Measurements from ENCODE around the gene MTHFSD.

MTHFSD gene

DNA sequence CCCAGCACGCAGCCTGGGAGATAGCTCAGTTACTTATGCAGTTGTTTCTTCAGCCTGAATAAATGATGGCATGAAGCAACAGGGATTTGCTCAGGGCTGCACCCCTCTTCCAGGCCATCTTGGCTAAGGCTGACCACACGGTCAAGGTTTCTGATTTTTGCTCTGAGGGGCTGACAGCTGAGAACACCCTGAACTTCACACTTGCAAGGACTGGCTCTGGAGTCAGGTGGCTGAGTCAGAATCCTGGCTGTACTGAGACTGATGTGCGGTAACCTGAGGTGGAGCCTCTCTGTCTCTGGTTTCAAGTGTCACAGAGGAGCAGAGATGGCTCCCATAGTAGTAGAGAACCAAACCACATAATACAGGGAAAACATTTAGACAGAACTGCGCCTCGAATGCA, 4.8 kb downstream of the MTHFSD start:
- DNase-seq (ENCODE audit: low read depth in 2 of 2): no peak

DNA sequence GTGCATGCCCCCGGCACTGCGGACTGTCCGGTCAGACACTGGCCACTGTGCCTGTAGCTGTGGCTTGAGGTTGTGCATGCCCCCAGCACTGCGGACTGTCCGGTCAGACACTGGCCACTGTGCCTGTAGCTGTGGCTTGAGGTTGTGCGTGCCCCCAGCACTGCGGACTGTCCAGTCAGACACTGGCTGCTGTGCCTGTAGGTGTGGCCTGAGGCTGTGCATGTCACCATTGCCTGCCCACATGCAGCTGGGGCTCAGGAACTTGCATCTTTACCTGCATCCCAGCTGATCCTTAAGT, 5.2 kb downstream of the MTHFSD start:
- DNase-seq (ENCODE audit: low read depth in 2 of 2): no peak

DNA sequence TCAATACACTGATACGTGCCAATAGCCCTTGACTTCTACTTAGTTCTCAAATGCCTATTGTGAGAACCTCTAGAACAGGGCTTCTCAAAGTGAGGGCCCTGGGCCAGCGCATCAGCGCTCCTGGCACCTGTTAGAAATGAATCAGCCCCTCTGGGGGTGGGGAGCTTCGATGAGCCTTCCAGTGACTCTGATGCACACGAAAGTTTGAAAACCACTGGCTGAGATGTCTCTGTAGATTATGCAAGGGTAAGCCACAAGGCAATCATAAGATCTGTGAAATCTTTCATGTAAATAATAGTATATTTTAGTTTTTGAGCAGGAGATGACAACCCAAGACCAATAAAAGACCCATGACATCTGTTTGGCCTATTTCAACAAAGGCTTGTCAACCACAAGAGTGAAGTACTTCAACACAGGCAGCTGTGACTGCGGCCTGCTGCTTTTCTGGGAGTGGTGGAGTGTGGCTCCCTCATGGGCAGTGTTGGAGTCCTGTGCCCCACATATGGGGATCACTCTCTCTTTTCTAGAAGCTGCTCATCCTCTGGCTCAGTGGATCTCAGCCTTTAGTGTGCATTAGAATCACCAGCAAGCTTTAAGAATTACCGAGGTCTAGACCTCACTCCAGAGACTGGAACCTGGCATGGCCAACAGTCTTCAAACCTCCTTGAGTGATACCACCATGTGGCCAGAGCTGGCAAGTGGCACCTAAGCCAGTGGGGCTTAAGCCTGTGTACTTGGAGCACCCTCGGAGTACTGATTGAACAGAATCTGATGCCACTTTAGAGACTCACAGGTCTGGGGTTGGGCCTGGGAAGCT, 5.8 kb downstream of the MTHFSD start:
- no peak for DNase-seq (ENCODE audit: low read depth in 2 of 2)

DNA sequence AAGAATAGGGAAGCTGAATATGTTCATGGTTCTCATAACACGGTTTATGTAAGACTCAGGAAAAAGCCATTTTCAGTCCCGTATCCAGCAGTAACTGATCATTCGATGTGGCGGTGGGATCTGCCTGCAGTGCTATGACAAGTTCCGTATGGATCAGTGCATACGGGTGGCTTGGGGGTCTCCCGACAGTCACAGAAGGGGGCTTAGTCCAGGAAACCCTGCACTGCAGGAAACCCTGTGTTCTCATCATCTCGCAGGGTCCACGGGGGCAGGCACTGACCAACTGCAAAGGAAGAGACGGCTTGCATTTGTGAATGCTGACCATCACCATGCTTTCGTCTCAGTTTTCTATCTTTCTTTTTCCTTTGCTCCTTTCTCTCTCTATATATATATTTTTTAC, 7.7 kb downstream of the MTHFSD start:
- DNase-seq (ENCODE audit: low read depth in 2 of 2): no peak

DNA sequence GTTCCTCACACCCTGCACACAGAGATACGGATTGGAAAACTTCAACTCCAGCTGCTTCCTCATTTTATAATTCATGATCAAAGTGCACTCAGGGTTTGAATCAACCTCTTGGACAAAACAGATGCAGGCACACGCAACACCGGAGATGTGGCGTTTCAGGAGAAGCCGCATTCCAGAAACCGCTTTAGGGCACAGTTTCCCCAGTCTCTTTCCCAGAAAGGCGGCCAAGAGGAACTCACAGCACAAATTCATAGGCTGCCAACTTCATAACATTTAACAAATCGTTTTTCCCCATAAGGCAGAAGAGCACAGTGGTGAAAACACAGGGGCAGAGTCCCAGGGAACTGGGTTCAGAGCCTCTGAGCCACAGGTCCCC, 8.4 kb downstream of the MTHFSD start:
- no peak for DNase-seq (ENCODE audit: low read depth in 2 of 2)

DNA sequence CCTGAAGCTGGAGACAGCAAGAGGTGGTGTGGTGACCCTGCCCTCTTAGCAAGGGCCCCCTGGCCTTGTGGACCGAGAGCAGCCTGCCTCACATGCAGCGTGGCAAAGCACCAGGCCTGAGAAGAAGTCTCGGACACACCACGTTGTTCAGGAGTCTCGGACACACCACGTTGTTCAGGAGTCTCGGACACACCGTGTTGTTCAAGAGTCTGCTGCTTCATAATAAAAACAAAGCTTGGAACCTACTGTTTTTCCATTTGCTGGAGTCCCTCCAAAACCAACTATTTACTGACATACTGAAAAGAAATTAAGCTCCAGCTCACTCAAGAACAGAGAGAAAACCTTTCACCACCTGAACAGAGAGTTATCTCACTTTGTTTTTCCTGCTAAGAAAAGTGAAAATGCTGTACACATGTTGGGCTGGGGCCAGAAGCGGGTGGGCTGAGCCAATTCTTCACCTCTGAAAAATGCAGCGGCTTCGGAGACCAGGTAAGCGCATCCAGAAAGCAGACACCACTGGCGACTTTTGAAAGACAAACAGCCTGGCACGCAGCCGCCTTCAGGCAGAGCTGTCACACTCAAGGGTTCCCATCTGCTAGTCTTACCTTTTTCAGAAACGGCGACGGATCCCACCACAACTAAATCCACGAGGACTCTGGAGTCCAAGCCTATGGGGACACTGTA, 8.9 kb downstream of the MTHFSD start:
- no peak for DNase-seq (ENCODE audit: low read depth in 2 of 2)

DNA sequence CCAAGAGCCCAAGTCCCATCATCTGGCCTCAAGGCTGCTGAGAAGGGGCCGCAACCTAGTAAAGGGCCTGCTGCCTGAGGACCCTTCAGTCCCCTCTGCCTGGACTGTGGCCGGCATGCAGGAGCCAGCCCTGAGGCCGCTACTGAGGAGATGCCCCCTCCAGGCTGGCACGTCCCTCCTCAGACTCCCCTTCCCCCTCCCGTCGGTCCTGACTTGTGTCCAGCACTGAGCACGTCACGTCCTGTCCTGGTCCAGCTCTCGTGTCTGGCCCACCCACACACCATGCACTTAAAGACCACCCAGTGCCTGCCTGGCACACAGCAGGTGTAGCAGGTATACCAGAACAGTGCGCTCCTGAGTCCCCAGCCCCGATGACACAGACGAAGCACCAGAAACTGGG, 9.6 kb downstream of the MTHFSD start:
- DNase-seq (ENCODE audit: low read depth in 2 of 2): no peak

DNA sequence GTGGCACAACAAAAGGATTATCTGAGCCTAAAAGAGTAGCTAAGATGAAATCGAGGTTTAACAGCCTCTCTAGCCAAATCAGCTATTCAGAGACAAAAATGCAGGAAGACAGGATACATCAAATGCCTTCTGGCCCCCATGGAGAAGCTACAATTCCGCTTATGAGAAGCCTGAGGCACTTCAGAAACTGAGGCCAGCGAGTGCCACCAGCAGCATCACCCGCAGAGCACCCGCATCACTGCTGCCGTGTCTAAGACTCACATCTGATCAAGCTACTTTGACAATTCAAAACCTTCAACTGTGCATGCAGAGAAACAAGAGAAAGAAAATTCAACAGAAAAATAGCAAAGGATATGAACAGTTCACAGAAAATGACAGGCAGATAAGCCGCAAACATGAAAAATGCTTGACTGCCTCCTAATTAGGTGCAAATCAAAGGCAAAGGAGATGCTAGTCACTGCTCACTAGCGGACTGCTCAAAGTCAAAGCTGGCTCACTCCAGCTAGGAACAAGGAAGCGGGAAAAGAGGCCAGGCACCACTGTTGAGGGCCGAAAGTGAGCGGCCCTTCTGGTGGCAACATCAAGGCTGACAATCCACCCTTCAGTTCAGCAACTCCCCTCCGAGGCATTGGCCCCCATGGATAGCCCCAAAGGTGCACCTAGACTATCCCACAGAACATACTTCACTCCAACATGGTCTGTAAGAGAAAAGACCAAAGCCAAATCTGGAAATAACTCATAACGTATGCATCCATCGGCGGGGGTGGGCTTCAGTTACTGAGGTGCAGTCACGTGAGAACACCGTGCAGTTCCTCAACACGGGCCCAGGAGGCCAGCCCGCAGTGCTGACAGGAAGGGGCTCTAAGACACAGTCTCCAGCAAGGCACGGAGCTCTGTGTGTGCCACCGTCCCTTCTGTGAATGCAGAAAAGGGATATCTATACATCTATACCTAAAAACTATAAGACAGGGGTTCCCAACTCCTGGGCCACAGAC, 12.0 kb downstream of the MTHFSD start:
- DNase-seq (ENCODE audit: low read depth in 2 of 2): no peak

DNA sequence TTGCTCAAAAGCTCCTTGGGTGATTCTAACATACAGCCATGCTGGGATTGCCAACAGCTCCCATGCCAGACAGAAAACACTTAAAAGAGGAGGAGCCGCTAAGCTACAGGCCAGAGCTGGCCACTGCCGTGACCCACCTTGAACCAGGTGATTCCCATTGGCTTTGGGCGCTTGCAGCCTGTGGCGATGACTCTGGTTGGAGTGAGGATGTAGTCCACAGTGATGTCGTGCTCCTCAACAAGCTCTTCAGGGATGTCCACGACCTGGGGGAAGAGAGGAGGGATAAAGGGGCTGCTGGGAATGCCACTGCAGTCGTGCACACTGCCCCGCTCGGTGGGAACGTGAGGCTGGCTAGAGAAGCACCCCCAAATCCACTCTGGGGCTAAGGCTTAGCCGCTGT, 13.5 kb downstream of the MTHFSD start:
- DNase-seq (ENCODE audit: low read depth in 2 of 2): no peak

DNA sequence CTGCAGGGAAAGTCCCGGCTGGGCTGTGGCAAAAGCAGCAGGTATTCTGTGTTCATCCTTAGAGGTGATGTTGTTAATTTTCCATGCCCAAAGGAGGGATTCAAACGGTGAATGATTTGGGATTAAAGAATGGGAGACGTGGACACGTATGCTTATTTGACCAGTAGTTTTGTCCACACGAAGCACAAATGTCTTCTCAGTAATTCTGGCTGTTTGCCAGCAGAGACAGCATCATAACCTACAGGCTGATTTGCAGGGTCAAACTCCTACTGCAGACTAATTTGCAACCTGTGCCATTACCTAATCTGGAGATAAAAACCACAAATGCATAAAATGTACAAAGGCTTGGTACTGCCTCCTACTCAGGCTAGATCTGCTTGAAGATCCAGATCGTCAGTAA, 14.1 kb downstream of the MTHFSD start:
- DNase-seq (ENCODE audit: low read depth in 2 of 2): no peak

DNA sequence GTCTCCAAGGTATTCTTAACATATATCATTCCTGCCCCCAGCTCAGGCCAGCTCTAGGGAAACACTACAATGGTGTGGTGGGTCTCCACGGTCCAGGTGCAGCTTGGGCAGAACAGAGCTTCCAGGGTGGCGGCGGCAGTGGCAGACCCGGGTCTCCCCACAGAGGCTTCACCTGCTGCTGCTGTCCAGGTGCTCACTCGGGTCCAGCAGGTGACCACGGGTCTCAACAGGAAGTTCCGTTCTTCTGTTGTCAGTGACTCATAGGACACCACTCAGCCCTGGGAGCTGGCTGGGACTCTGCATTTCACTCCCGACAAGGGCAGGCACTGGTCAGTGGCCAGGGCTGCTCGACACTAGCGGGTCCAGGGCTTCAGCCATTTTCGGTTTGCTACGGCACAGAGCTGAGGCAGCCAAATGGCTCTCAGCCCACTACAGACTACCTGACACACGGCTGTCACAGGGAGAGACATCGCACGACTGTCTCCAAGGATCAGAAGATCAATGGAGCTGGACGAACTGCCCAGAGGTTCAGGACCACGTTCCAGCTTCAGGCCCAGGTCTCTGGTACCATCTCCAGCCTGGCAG, 16.7 kb downstream of the MTHFSD start:
- DNase-seq (ENCODE audit: low read depth in 2 of 2): no peak

DNA sequence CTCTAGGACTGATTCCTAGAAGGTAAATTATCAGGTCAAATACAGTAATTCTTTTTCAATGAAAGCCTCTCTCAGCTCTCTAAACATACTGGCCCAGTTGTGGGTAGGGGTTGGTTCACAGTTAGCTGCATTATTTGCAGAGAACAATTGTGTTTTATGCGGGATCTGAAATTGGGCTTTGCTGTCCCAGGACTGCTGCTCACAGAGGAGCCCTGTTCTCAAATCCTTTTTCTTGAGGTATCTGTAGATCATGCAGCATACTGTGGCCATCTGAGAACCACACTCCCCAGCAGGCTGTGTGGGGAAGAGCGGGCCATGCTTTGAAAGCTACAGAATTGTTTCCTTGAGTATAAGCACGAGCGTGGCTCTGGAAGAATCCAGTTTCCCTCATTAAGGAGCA, 17.5 kb downstream of the MTHFSD start:
- DNase-seq (ENCODE audit: low read depth in 2 of 2): no peak

DNA sequence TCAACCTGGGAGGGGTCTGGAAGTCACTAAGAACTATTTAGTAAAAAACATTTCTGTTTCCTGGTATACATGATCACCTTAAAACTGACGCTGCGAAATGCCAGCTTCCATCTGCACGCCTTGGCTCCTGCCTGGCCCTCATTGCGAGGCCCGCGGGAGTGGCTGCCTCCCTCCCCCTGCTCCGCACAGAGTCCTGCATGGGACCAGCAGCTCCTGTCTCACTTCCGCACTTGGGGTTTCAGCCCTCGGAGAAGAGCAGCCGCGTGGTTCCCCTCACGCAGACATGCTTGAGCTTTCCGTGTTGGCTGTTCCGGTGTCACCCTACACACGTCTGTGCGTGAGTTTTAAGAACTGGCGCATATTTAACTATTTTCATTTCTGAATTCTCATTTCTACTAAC, 18.4 kb downstream of the MTHFSD start:
- no peak for DNase-seq (ENCODE audit: low read depth in 2 of 2)

DNA sequence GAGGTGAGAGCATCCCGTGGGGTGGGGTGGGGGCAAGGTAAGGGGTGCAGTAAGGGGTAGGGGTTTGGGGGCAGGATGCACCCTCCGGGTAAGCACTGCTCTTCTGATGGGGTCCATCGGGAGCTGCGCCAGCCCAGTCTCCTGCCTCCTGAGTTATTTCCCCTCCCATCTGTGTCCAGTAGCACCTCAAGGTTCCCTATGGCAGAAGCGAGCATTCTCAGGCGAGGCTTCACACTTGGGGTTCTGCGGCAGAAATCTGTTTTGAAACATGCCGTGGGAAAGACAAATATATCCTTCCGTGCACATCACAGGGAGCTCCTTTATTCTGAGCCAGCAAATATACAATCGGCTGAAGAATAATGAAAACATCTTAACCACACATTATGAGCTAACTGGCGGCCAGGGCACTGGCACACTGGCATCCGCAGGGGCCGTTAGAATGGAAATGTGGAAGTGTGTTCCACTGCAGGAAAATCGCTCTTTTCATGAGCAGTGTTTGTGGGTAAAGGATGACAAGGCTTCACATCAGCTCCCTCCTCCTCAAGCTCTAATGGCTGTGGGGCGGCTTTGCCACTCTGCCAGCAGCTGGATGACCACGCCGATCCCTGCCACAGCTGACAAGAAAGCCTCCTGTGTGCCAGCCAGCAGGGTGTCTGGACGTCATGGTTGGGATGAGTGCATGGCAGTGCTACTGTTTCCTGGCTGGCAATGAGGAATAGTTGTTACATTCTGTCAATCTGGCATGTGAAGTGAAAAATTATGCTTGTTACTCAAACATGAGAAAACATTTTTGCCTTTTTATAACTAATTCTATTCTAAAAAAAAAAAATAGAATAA, 20.0 kb downstream of the MTHFSD start:
- no peak for DNase-seq (ENCODE audit: low read depth in 2 of 2)

DNA sequence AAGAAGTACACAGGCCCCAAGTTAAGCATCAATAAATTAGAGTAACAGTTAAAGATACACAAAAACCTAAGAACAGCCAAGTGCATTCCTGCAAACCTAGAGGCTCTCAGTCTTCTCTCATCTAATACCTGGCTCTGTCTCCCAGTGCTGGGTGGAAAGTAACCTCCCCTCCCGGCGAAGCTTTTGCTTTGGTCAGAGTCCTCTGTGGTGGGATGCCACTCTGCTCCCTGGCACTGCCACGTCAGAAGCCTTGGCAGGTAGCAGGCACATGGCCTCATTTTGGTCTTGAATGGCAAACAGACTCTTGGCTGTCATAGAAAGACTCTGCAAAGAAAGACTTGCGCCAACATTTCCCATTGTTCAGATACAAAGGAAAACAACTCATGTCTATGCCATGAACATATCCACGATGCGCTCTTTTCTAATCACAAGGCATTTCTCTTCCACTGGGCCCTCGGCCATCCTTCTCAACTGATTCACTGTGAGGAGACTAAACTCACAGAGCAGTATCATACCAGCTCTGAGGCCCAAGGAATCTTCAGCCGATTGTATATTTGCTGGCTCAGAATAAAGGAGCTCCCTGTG, 21.2 kb downstream of the MTHFSD start:
- DNase-seq (ENCODE audit: low read depth in 2 of 2): no peak

DNA sequence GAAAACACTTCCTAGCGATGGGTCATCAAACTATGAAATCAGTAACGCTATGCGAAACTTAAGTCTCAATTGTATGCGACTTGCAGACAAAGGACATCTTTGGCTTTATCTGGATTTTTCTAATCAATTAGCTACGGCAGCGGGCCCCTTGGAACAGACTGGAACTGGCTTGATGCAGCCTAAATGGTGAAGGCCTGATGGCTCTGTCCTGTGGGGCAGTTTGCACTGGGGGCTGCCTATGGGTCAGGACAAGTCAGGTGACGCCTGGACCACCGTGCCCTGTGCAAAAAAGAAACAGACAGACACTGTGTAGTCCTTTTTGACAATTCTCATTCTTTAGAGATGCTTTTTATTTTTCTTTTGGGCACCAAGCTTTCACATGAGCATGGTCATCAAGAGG, 22.0 kb downstream of the MTHFSD start:
- DNase-seq (ENCODE audit: low read depth in 2 of 2): no peak

DNA sequence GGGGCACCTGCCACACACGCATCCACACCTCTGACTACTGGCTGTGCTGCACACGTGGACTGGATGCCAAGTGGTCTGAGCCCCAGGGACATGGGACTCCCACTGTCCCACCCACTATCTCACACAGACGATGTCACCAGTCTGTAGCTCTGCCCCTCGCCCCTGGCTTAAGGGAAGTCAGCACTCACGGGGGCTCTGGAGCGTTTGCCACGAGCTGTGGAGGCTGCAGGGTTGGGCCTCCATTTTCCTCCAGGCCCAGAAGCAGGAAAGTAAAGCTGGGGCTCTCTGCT, 22.6 kb downstream of the MTHFSD start:
- no peak for DNase-seq (ENCODE audit: low read depth in 2 of 2)

DNA sequence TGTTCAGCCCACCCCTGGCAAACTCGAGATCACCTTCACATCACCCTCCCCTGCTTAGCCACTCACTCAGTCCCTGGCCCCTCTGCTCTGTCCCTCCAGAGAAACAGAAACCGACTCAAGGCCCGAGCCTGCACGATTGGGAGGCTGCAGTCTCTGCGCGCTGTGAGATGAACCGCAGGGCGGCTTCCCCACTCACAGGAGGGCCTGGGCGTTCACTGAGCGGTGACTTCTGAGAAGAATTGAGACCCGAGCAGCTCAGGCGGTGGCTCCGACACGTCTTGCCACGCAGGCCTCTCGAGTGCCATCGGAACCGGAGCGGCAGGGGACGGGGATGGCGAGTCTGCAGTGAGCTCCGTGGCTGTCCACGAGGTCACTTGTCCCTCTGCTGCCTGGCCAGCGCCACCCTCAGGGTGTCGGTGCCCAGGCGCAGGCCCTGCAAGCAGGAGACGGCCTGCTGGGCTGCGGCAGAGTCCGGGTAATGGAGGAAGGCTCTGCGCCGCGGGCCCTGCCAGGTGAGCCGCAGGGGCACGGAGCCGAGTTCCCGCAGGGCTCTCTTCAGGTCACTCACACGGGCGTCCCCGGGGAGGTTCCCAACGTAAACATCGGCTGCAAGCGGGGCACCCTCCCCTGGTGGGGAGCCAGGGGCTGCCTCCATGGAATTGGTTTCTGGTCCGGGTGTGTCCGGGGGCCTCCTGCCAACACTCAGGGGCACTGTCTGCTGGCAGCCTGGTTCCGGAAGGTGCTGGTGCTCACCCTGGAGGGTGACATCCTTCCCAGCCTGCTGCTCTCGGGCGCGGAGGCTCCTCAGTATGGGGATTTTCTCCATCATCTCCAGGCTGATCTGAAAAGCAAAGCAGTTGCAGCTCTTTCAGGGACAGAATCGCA, 23.2 kb downstream of the MTHFSD start:
- DNase-seq (ENCODE audit: low read depth in 2 of 2): no peak

DNA sequence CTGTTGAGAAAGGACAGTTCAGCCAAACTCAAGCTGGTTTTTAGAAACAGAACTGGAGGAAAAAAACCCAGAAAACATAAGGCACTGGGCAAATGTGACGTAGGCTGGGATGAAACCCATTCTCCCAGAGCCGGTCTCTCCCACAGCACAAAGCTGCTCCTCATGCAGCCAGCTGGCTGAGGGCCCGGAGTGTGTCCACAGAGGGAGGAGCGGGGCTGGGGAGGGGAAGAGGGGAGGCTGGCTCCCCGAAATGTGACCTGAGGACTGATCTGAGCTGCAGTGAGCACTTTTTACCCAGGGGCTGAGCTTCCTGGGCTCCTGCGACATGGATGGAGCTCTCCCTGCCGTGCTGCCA, 23.9 kb downstream of the MTHFSD start:
- DNase-seq (ENCODE audit: low read depth in 2 of 2): no peak

Data from fibroblast of skin of left biceps (primary cell).